ENCODE results near the gene TAF13.

DNA sequence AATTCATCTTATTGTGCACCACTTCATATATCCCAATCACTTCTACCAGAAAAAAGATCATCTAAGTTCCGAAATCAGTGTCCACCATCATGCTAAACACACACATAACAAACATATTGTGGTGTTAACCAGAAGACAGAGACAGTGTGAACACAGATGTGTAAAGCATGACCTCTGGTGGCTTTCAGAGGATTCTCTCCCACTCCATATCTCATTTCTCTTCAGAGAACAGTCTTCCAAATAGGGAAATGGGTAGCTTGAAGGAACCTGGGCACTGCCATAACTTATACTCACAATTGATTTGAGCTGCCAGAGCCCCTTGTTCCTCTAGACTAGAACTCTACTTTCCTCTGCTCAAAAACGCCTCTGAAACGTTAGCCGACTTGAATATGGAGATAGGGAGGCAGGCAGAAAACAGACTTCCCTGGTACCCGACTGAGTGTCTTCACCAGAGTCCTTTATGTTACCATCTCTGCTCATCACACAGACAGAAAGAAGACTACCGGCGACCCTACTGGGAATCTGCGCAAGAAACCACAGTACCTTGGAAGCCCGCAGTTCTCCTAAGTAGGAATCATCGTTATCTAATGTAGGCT, 36.4 kb upstream of the TAF13 start:
- TF ChIP-seq CTCF (IDR thresholded peaks at IDR 0.05; ENCODE audit: low read depth, low read length) (peak; percentile 44), POLR2A (IDR thresholded peaks at IDR 0.05; ENCODE audit: extremely low read depth, insufficient read length) (no peak), MAX (IDR thresholded peaks at IDR 0.05; ENCODE audit: low read depth, low read length) (no peak)

Measured in NB4 (cell line).